Activated T-helper 2 cell treated with anti-CD3 and anti-CD28 coated beads, Interferon-gamma antibody, Interleukin-2, Interleukin-4, amounts not matched to agents 10 μg/mL and 5 μg/mL and 100 μg/mL, durations not matched to agents 14 hours and 24 hours and 36 hours (primary cell): ENCODE measurements around the gene AKAP9. TPM values are rescaled to one million over a fixed set of nuclear protein-coding genes. Genes with fewer than 3 reads are reported as not detected.
"Not testable (repeated sequence)": the region's sequence is repeated elsewhere in the genome, so short reads cannot be mapped to it uniquely, and the experiment has no call there.

Experiments used
- DNase-seq: peaks from one replicate; pipeline ENCODE4 v3.0.0; 2021; ENCODE audit warnings: low spot score
- H3K27ac Mint-ChIP-seq: one replicate; pipeline ENCODE4 v1.8.0; 2021; ENCODE audit warnings: mixed read lengths
- H3K27me3 Mint-ChIP-seq: one replicate; pipeline ENCODE4 v1.8.0; 2021; ENCODE audit warnings: low read depth, mixed read lengths
- H3K36me3 Mint-ChIP-seq: one replicate; pipeline ENCODE4 v1.8.0; 2021; ENCODE audit warnings: low read depth, mixed read lengths
- H3K4me1 Mint-ChIP-seq: one replicate; pipeline ENCODE4 v1.8.0; 2021; ENCODE audit warnings: low read depth, mixed read lengths
- H3K4me3 Mint-ChIP-seq: one replicate; pipeline ENCODE4 v1.8.0; 2021; ENCODE audit warnings: low read depth, mild to moderate bottlenecking, moderate library complexity, mixed read lengths
- H3K9me3 Mint-ChIP-seq: one replicate; pipeline ENCODE4 v1.8.0; 2021; ENCODE audit warnings: mixed read lengths
- intact Hi-C: fragments of 100-400 bp; cut with micrococcal nuclease; formaldehyde crosslinking; loops from one replicate; pipeline ENCODE4 v1.15.1; 2023
- total RNA-seq: library from RNA; stranded (reverse); gene quantifications from 2 replicates; pipeline ENCODE4 v1.2.3, GENCODE V29; 2022

AKAP9 gene
- total RNA-seq, 1 donor from 2014 or later, result 36.2 TPM

GRCh38 chr7:92058040-92058439 lies 117.4 kb downstream of the AKAP9 start:
- intact Hi-C loops, result no loop called here
- no peak overlapping the region for H3K4me3 Mint-ChIP-seq

GRCh38 chr7:92058899-92059298 lies 118.2 kb downstream of the AKAP9 start:
- Mint-ChIP-seq H3K36me3 (peaks cover 16% of the 10 kb centered on the region), H3K27me3 (no peaks in the 10 kb centered on the region), H3K9me3 (no peaks in the 10 kb centered on the region), H3K4me1 (peaks cover 20% of the 10 kb centered on the region), H3K4me3 (no peak overlapping the region), H3K27ac (no peak overlapping the region)
- intact Hi-C loops, result no loop called here
- DNase-seq, result no peak

More at GRCh38 chr7:92058040-92058439, 117.4 kb downstream of the AKAP9 start:
- DNase-seq, result no peak
- no peak overlapping the region for H3K27ac Mint-ChIP-seq
- H3K9me3 Mint-ChIP-seq, result no peaks in the 10 kb centered on the region
- H3K4me1 Mint-ChIP-seq, result peaks cover 20% of the 10 kb centered on the region
- no peaks in the 10 kb centered on the region for H3K27me3 Mint-ChIP-seq
- H3K36me3 Mint-ChIP-seq, result peaks cover 12% of the 10 kb centered on the region

GRCh38 chr7:92061154-92061553 lies 120.5 kb downstream of the AKAP9 start:
- H3K27me3 Mint-ChIP-seq, result no peaks in the 10 kb centered on the region
- DNase-seq, result no peak
- H3K36me3 Mint-ChIP-seq, result peaks cover 16% of the 10 kb centered on the region
- no peak overlapping the region for H3K27ac Mint-ChIP-seq
- no peak overlapping the region for H3K4me3 Mint-ChIP-seq
- no peaks in the 10 kb centered on the region for H3K9me3 Mint-ChIP-seq
- H3K4me1 Mint-ChIP-seq, result peaks cover 20% of the 10 kb centered on the region
- intact Hi-C loops, result no loop called here

GRCh38 chr7:92064438-92065029 lies 123.9 kb downstream of the AKAP9 start:
- Mint-ChIP-seq H3K27ac (no peak overlapping the region), H3K9me3 (no peaks in the 10 kb centered on the region), H3K36me3 (peaks cover 37% of the 10 kb centered on the region), H3K4me1 (peaks cover 5% of the 10 kb centered on the region), H3K27me3 (no peaks in the 10 kb centered on the region), H3K4me3 (no peak overlapping the region)
- intact Hi-C loops, result no loop called here
- no peak for DNase-seq

GRCh38 chr7:92071032-92071431 lies 130.4 kb downstream of the AKAP9 start:
- no peak for DNase-seq
- H3K9me3 Mint-ChIP-seq, result no peaks in the 10 kb centered on the region
- H3K27me3 Mint-ChIP-seq, result no peaks in the 10 kb centered on the region
- no peak overlapping the region for H3K4me3 Mint-ChIP-seq
- H3K4me1 Mint-ChIP-seq, result peaks cover 12% of the 10 kb centered on the region
- no peak overlapping the region for H3K27ac Mint-ChIP-seq
- H3K36me3 Mint-ChIP-seq, result peaks cover 60% of the 10 kb centered on the region
- intact Hi-C loops, result no loop called here

GRCh38 chr7:92072121-92072520 lies 131.5 kb downstream of the AKAP9 start:
- intact Hi-C loops, result no loop called here
- no peaks in the 10 kb centered on the region for H3K9me3 Mint-ChIP-seq
- no peak for DNase-seq
- no peak overlapping the region for H3K27ac Mint-ChIP-seq
- peaks cover 12% of the 10 kb centered on the region for H3K4me1 Mint-ChIP-seq
- no peaks in the 10 kb centered on the region for H3K27me3 Mint-ChIP-seq
- peaks cover 53% of the 10 kb centered on the region for H3K36me3 Mint-ChIP-seq
- H3K4me3 Mint-ChIP-seq, result no peak overlapping the region

GRCh38 chr7:92072708-92073107 lies 132.0 kb downstream of the AKAP9 start:
- intact Hi-C loops, result no loop called here
- peaks cover 12% of the 10 kb centered on the region for H3K4me1 Mint-ChIP-seq
- H3K36me3 Mint-ChIP-seq, result peaks cover 51% of the 10 kb centered on the region
- DNase-seq, result no peak
- no peaks in the 10 kb centered on the region for H3K9me3 Mint-ChIP-seq
- H3K27ac Mint-ChIP-seq, result no peak overlapping the region
- no peak overlapping the region for H3K4me3 Mint-ChIP-seq
- no peaks in the 10 kb centered on the region for H3K27me3 Mint-ChIP-seq

GRCh38 chr7:92075455-92076158 lies 134.9 kb downstream of the AKAP9 start:
- intact Hi-C loops, result no loop called here
- Mint-ChIP-seq H3K9me3 (no peaks in the 10 kb centered on the region), H3K36me3 (peaks cover 50% of the 10 kb centered on the region), H3K4me1 (peaks cover 12% of the 10 kb centered on the region), H3K4me3 (no peak overlapping the region), H3K27me3 (no peaks in the 10 kb centered on the region), H3K27ac (no peak overlapping the region)
- no peak for DNase-seq

- Mint-ChIP-seq H3K9me3 (no peaks in the 10 kb centered on the region), H3K36me3 (peaks cover 44% of the 10 kb centered on the region), H3K27ac (no peak overlapping the region), H3K4me3 (no peak overlapping the region), H3K27me3 (no peaks in the 10 kb centered on the region), H3K4me1 (peaks cover 12% of the 10 kb centered on the region)
- intact Hi-C loops, result no loop called here
- DNase-seq, result no peak
Measured at GRCh38 chr7:92076509-92076908, 135.8 kb downstream of the AKAP9 start.

- intact Hi-C loops, DNase-seq, H3K4me3 Mint-ChIP-seq, H3K4me1 Mint-ChIP-seq, H3K27ac Mint-ChIP-seq, H3K27me3 Mint-ChIP-seq, H3K9me3 Mint-ChIP-seq: not testable (repeated sequence)
- H3K36me3 Mint-ChIP-seq, result peaks cover 56% of the 10 kb centered on the region
Measured at GRCh38 chr7:92083922-92084321, 143.3 kb downstream of the AKAP9 start.

- H3K27ac Mint-ChIP-seq, result no peak overlapping the region
- H3K4me3 Mint-ChIP-seq, result no peak overlapping the region
- H3K4me1 Mint-ChIP-seq, result no peaks in the 10 kb centered on the region
- H3K36me3 Mint-ChIP-seq, result peaks cover 66% of the 10 kb centered on the region
- H3K27me3 Mint-ChIP-seq, result no peaks in the 10 kb centered on the region
- intact Hi-C loops, result no loop called here
- peaks cover 5% of the 10 kb centered on the region for H3K9me3 Mint-ChIP-seq
- DNase-seq, result no peak
Measured at GRCh38 chr7:92088266-92088665, 147.6 kb downstream of the AKAP9 start.

- H3K36me3 Mint-ChIP-seq, result peaks cover 53% of the 10 kb centered on the region
Measured at GRCh38 chr7:92092210-92092609, 151.5 kb downstream of the AKAP9 start.

GRCh38 chr7:92095380-92095779 lies 154.7 kb downstream of the AKAP9 start:
- Mint-ChIP-seq H3K36me3 (peaks cover 53% of the 10 kb centered on the region), H3K27ac (no peak overlapping the region)

More at GRCh38 chr7:92092210-92092609, 151.5 kb downstream of the AKAP9 start:
- no peaks in the 10 kb centered on the region for H3K27me3 Mint-ChIP-seq
- H3K4me1 Mint-ChIP-seq, result no peaks in the 10 kb centered on the region
- H3K9me3 Mint-ChIP-seq, result peaks cover 5% of the 10 kb centered on the region
- no peak overlapping the region for H3K27ac Mint-ChIP-seq
- DNase-seq, result no peak
- no peak overlapping the region for H3K4me3 Mint-ChIP-seq
- intact Hi-C loops, result no loop called here

More at GRCh38 chr7:92095380-92095779, 154.7 kb downstream of the AKAP9 start:
- DNase-seq, result no peak
- H3K4me3 Mint-ChIP-seq, result no peak overlapping the region
- H3K27me3 Mint-ChIP-seq, result no peaks in the 10 kb centered on the region
- no peaks in the 10 kb centered on the region for H3K4me1 Mint-ChIP-seq
- intact Hi-C loops, result no loop called here
- no peaks in the 10 kb centered on the region for H3K9me3 Mint-ChIP-seq
